C4-2B (cell line): ENCODE measurements around the gene ARL15.

ENCODE experiments used
- H3K27ac ChIP-seq: fragments of 450-650 bp; 2 replicates; pipeline ENCODE4 v1.5.1; 2017
- CTCF ChIP-seq: fragments of 450-650 bp; conservative IDR thresholded peaks from 2 replicates; pipeline ENCODE4 v1.5.1; 2017; ENCODE audit warnings: mild to moderate bottlenecking
- ZFX ChIP-seq: fragments of 450-650 bp; IDR thresholded peaks from 2 replicates; pipeline ENCODE4 v1.6.1; 2017

Gene ARL15

GRCh38 chr5:53940921-53941320, 369.5 kb downstream of the ARL15 start:
- H3K27ac ChIP-seq: no peak overlapping the region
- TF ChIP-seq ZFX (no peak), CTCF (no peak)

- no peak overlapping the region for H3K27ac ChIP-seq
- TF ChIP-seq ZFX (no peak), CTCF (no peak)
Measured at GRCh38 chr5:53937467-53937866, 372.9 kb downstream of the ARL15 start.

GRCh38 chr5:53936481-53937352, 373.7 kb downstream of the ARL15 start:
- TF ChIP-seq CTCF: no peak
- no peak overlapping the region for H3K27ac ChIP-seq

- no peak for TF ChIP-seq ZFX
- no peak for TF ChIP-seq CTCF
- no peak overlapping the region for H3K27ac ChIP-seq
Measured at GRCh38 chr5:53934151-53934820, 376.1 kb downstream of the ARL15 start.

- no peak overlapping the region for H3K27ac ChIP-seq
- TF ChIP-seq ZFX (no peak), CTCF (no peak)
Measured at GRCh38 chr5:53932351-53932750, 378.0 kb downstream of the ARL15 start.

GRCh38 chr5:53930457-53930856, 379.9 kb downstream of the ARL15 start:
- TF ChIP-seq ZFX (no peak), CTCF (no peak)
- no peak overlapping the region for H3K27ac ChIP-seq

- TF ChIP-seq CTCF (no peak), ZFX (no peak)
- no peak overlapping the region for H3K27ac ChIP-seq
Measured at GRCh38 chr5:53929570-53929969, 380.8 kb downstream of the ARL15 start.
